Skin epidermis (tissue), 12 donors: ENCODE measurements around the gene SNED1.
A peak's percentile ranks its signal among the peaks of the same experiment; 100 is the strongest.

ENCODE experiments used
- H3K27ac ChIP-seq, 21 experiments: fragments of 200-600 bp; sonication (generic) in 11 of 21; one replicate each; pipeline ENCODE4 v1.5.0; 2020; ENCODE audit warnings: mild to moderate bottlenecking in 3 of 21, inconsistent platforms in 2 of 21, moderate library complexity in 2 of 21
- H3K4me3 ChIP-seq, 7 experiments: fragments of 200-600 bp; sonication (generic) in 2 of 7; one replicate each; pipeline ENCODE4 v1.5.0; 2020; ENCODE audit warnings: inconsistent platforms in 2 of 7, mild to moderate bottlenecking in 2 of 7, moderate library complexity in 1 of 7

The SNED1 gene

GRCh38 chr2:241109210-241110088 is 111.0 kb downstream of the SNED1 start:
- Histone ChIP-seq H3K4me3 (no peak overlapping the region), H3K27ac (peak overlapping the region in 13 of 21 experiments; percentile 7 to 92 (median 75))

GRCh38 chr2:241110089-241110606 is 111.7 kb downstream of the SNED1 start:
- Histone ChIP-seq H3K27ac (peak overlapping the region in 9 of 21 experiments; percentile 21 to 92 (median 82)), H3K4me3 (no peak overlapping the region)

- Histone ChIP-seq H3K4me3 (no peak overlapping the region), H3K27ac (peak overlapping the region in 9 of 21 experiments; percentile 21 to 92 (median 82))
Observed at GRCh38 chr2:241110607-241111439, 112.4 kb downstream of the SNED1 start.

GRCh38 chr2:241111440-241111805 is 113.0 kb downstream of the SNED1 start:
- H3K4me3 ChIP-seq, result no peak overlapping the region
- H3K27ac ChIP-seq, result peak overlapping the region in 7 of 21 experiments; percentile 54 to 92 (median 83)

GRCh38 chr2:241112046-241112445 is 113.6 kb downstream of the SNED1 start:
- H3K27ac ChIP-seq, result peak overlapping the region in 7 of 21 experiments; percentile 54 to 92 (median 83)
- peak overlapping the region in 1 of 7 experiments; percentile 7 for H3K4me3 ChIP-seq

GRCh38 chr2:241112592-241112991 is 114.2 kb downstream of the SNED1 start:
- Histone ChIP-seq H3K4me3 (no peak overlapping the region), H3K27ac (peak overlapping the region in 4 of 21 experiments; percentile 8 to 92 (median 84))

- H3K27ac ChIP-seq, result no peak overlapping the region
- no peak overlapping the region for H3K4me3 ChIP-seq
Observed at GRCh38 chr2:241114836-241115235, 116.4 kb downstream of the SNED1 start.

GRCh38 chr2:241115361-241115760 is 116.9 kb downstream of the SNED1 start:
- Histone ChIP-seq H3K27ac (no peak overlapping the region), H3K4me3 (no peak overlapping the region)

- Histone ChIP-seq H3K27ac (no peak overlapping the region), H3K4me3 (no peak overlapping the region)
Observed at GRCh38 chr2:241116606-241117560, 118.5 kb downstream of the SNED1 start.

- H3K4me3 ChIP-seq, result no peak overlapping the region
Observed at GRCh38 chr2:241118737-241119505, 120.5 kb downstream of the SNED1 start.

GRCh38 chr2:241120440-241120839 is 122.0 kb downstream of the SNED1 start:
- Histone ChIP-seq H3K4me3 (no peak overlapping the region), H3K27ac (no peak overlapping the region)

More at GRCh38 chr2:241118737-241119505, 120.5 kb downstream of the SNED1 start:
- H3K27ac ChIP-seq, result no peak overlapping the region

- no peak overlapping the region for H3K27ac ChIP-seq
- no peak overlapping the region for H3K4me3 ChIP-seq
Observed at GRCh38 chr2:241121008-241121407, 122.6 kb downstream of the SNED1 start.

- Histone ChIP-seq H3K27ac (no peak overlapping the region), H3K4me3 (no peak overlapping the region)
Observed at GRCh38 chr2:241122376-241123002, 124.1 kb downstream of the SNED1 start.

GRCh38 chr2:241123816-241124536 is 125.6 kb downstream of the SNED1 start:
- H3K27ac ChIP-seq, result peak overlapping the region in 10 of 21 experiments; percentile 7 to 72 (median 54)
- no peak overlapping the region for H3K4me3 ChIP-seq

- peak overlapping the region in 2 of 21 experiments; percentile 45 to 77 for H3K27ac ChIP-seq
- no peak overlapping the region for H3K4me3 ChIP-seq
Observed at GRCh38 chr2:241125626-241126025, 127.2 kb downstream of the SNED1 start.

- H3K4me3 ChIP-seq, result no peak overlapping the region
- H3K27ac ChIP-seq, result peak overlapping the region in 3 of 21 experiments; percentile 45 to 82 (median 77)
Observed at GRCh38 chr2:241126201-241126611, 127.8 kb downstream of the SNED1 start.

- H3K4me3 ChIP-seq, result no peak overlapping the region
- H3K27ac ChIP-seq, result peak overlapping the region in 6 of 21 experiments; percentile 41 to 89 (median 71)
Observed at GRCh38 chr2:241126771-241127202, 128.4 kb downstream of the SNED1 start.
